Inflammatory macrophage (primary cell): ENCODE results near the gene SUPT6H.

Experiments used
- DNase-seq, 2 donors: peaks; one replicate each; pipeline ENCODE4 v3.0.0-alpha.2; 2020 to 2022

SUPT6H gene

GRCh38 chr17:28751600-28752366 is 89.8 kb downstream of the SUPT6H start:
- DNase-seq: no peak
